Liver (tissue), 3 donors: ENCODE results near the gene PGLYRP3.

ENCODE experiments used
- ATF3 ChIP-seq: IDR thresholded peaks from 2 replicates; pipeline ENCODE4 v1.6.1; 2016; ENCODE audit warnings: antibody characterized with exemption
- CTCF ChIP-seq: fragments of 150-350 bp; IDR thresholded peaks from 2 replicates; pipeline ENCODE4 v1.5.1; 2017; ENCODE audit warnings: improper control_type of control experiment, low read depth, low read length; ENCODE audit not compliant: missing input control
- FOXA1 ChIP-seq: IDR thresholded peaks from 2 replicates; pipeline ENCODE4 v1.6.1; 2016; ENCODE audit warnings: antibody characterized with exemption
- GABPA ChIP-seq, 2 donors: IDR thresholded peaks in 1 of 2; conservative IDR thresholded peaks in 1 of 2; 2 replicates each; pipeline ENCODE4 v1.6.1; 2016; ENCODE audit warnings: antibody characterized with exemption in 2 of 2, mild to moderate bottlenecking in 1 of 2, moderate library complexity in 1 of 2
- MAX ChIP-seq: IDR thresholded peaks from 2 replicates; pipeline ENCODE4 v1.6.1; 2016; ENCODE audit warnings: antibody characterized with exemption
- RAD21 ChIP-seq, 2 donors: IDR thresholded peaks; 2 replicates each; pipeline ENCODE4 v1.6.1; 2016; ENCODE audit warnings: antibody characterized with exemption in 2 of 2, mild to moderate bottlenecking in 2 of 2
- TAF1 ChIP-seq: conservative IDR thresholded peaks from 2 replicates; pipeline ENCODE4 v1.6.1; 2016; ENCODE audit warnings: antibody characterized with exemption, mild to moderate bottlenecking
- YY1 ChIP-seq: IDR thresholded peaks from 2 replicates; pipeline ENCODE4 v1.6.1; 2016; ENCODE audit warnings: antibody characterized with exemption, mild to moderate bottlenecking
- TF ChIP-seq, protein P1 (sequence below): IDR thresholded peaks from 2 replicates; pipeline ENCODE4 v1.6.1; 2016; ENCODE audit warnings: antibody characterized with exemption, mild to moderate bottlenecking
- donor health status: healthy.
- donor health status: healthy.

- no peak for TF ChIP-seq CTCF
- TF ChIP-seq YY1, result no peak
- no peak for TF ChIP-seq RAD21 (IDR thresholded peaks at IDR 0.05)
- no peak for TF ChIP-seq TAF1
- TF ChIP-seq, protein P1, sequence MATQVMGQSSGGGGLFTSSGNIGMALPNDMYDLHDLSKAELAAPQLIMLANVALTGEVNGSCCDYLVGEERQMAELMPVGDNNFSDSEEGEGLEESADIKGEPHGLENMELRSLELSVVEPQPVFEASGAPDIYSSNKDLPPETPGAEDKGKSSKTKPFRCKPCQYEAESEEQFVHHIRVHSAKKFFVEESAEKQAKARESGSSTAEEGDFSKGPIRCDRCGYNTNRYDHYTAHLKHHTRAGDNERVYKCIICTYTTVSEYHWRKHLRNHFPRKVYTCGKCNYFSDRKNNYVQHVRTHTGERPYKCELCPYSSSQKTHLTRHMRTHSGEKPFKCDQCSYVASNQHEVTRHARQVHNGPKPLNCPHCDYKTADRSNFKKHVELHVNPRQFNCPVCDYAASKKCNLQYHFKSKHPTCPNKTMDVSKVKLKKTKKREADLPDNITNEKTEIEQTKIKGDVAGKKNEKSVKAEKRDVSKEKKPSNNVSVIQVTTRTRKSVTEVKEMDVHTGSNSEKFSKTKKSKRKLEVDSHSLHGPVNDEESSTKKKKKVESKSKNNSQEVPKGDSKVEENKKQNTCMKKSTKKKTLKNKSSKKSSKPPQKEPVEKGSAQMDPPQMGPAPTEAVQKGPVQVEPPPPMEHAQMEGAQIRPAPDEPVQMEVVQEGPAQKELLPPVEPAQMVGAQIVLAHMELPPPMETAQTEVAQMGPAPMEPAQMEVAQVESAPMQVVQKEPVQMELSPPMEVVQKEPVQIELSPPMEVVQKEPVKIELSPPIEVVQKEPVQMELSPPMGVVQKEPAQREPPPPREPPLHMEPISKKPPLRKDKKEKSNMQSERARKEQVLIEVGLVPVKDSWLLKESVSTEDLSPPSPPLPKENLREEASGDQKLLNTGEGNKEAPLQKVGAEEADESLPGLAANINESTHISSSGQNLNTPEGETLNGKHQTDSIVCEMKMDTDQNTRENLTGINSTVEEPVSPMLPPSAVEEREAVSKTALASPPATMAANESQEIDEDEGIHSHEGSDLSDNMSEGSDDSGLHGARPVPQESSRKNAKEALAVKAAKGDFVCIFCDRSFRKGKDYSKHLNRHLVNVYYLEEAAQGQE, result no peak
- TF ChIP-seq ATF3, result no peak
- no peak for TF ChIP-seq FOXA1
- TF ChIP-seq MAX, result no peak
- no peak for TF ChIP-seq GABPA (IDR thresholded peaks at IDR 0.05 in 1 of 2, conservative IDR thresholded peaks at IDR 0.05 in 1 of 2)
Measured at GRCh38 chr1:153260585-153261280, 52.0 kb downstream of the PGLYRP3 start.
